ENCODE data around the gene ZNF366. TPM values are rescaled to one million over a fixed set of nuclear protein-coding genes. Genes with fewer than 3 reads are reported as not detected.

The ZNF366 gene
- polyA plus RNA-seq, 2 of the 4 experiments (the other 2 are of a cell fraction), result not detected

DNA sequence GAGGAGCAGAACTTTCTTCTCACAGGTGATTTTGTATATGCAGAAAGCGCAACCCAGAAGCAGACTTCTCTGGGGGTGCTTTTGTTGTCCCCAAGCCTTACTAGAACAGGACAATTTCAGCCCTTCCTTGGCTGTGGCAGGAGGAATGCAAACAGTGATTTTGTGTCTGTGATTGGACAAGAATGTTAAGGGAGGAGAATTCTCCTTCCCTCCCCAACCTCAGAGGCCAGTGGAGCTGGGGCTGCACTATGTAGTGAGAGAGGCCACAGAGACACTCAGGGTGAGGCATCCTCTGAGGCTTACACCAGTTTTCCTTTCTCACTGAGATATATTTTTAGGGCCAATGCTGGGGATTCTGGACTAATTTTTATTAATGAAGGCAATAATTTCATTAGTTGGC is 58.8 kb downstream of the ZNF366 start:
- ATAC-seq (no peak), DNase-seq (ENCODE audit: low read depth in 1 of 2, low spot score in 1 of 2) (no peak), FAIRE-seq (no peak)
- POLR2A ChIA-PET, result no interaction called here
- TF ChIP-seq RCOR1 (IDR thresholded peaks at IDR 0.05; ENCODE audit: low read depth, low read length), result no peak
- TF ChIP-seq, protein P1, sequence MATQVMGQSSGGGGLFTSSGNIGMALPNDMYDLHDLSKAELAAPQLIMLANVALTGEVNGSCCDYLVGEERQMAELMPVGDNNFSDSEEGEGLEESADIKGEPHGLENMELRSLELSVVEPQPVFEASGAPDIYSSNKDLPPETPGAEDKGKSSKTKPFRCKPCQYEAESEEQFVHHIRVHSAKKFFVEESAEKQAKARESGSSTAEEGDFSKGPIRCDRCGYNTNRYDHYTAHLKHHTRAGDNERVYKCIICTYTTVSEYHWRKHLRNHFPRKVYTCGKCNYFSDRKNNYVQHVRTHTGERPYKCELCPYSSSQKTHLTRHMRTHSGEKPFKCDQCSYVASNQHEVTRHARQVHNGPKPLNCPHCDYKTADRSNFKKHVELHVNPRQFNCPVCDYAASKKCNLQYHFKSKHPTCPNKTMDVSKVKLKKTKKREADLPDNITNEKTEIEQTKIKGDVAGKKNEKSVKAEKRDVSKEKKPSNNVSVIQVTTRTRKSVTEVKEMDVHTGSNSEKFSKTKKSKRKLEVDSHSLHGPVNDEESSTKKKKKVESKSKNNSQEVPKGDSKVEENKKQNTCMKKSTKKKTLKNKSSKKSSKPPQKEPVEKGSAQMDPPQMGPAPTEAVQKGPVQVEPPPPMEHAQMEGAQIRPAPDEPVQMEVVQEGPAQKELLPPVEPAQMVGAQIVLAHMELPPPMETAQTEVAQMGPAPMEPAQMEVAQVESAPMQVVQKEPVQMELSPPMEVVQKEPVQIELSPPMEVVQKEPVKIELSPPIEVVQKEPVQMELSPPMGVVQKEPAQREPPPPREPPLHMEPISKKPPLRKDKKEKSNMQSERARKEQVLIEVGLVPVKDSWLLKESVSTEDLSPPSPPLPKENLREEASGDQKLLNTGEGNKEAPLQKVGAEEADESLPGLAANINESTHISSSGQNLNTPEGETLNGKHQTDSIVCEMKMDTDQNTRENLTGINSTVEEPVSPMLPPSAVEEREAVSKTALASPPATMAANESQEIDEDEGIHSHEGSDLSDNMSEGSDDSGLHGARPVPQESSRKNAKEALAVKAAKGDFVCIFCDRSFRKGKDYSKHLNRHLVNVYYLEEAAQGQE (IDR thresholded peaks at IDR 0.05), result no peak
- TF ChIP-seq HEYL (CRISPR knock-in tag; IDR thresholded peaks at IDR 0.05), result no peak
- TF ChIP-seq, protein P2, sequence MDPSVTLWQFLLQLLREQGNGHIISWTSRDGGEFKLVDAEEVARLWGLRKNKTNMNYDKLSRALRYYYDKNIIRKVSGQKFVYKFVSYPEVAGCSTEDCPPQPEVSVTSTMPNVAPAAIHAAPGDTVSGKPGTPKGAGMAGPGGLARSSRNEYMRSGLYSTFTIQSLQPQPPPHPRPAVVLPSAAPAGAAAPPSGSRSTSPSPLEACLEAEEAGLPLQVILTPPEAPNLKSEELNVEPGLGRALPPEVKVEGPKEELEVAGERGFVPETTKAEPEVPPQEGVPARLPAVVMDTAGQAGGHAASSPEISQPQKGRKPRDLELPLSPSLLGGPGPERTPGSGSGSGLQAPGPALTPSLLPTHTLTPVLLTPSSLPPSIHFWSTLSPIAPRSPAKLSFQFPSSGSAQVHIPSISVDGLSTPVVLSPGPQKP (IDR thresholded peaks at IDR 0.05; ENCODE audit: low read depth, low read length), result no peak
- TF ChIP-seq CEBPB (IDR thresholded peaks at IDR 0.05), result no peak
- TF ChIP-seq, protein P3, sequence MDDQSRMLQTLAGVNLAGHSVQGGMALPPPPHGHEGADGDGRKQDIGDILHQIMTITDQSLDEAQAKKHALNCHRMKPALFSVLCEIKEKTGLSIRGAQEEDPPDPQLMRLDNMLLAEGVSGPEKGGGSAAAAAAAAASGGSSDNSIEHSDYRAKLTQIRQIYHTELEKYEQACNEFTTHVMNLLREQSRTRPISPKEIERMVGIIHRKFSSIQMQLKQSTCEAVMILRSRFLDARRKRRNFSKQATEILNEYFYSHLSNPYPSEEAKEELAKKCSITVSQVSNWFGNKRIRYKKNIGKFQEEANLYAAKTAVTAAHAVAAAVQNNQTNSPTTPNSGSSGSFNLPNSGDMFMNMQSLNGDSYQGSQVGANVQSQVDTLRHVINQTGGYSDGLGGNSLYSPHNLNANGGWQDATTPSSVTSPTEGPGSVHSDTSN (IDR thresholded peaks at IDR 0.05), result no peak
- TF ChIP-seq SMC3 (IDR thresholded peaks at IDR 0.05), result no peak
- TF ChIP-seq HDAC2 (IDR thresholded peaks at IDR 0.05), result no peak
- no peak for TF ChIP-seq MYC (IDR thresholded peaks at IDR 0.05; ENCODE audit: borderline replicate concordance, low read length)
- no peak for TF ChIP-seq POLR2A (IDR thresholded peaks at IDR 0.05; ENCODE audit: low read length)
- no peak for TF ChIP-seq NR3C1 (IDR thresholded peaks at IDR 0.05)
- no peak for TF ChIP-seq RARB (CRISPR knock-in tag; IDR thresholded peaks at IDR 0.05)
- TF ChIP-seq MAFK (IDR thresholded peaks at IDR 0.05; ENCODE audit: partially characterized antibody), result no peak
- TF ChIP-seq FOXS1 (CRISPR knock-in tag; IDR thresholded peaks at IDR 0.05), result no peak
- TF ChIP-seq CBX2 (IDR thresholded peaks at IDR 0.05; ENCODE audit: borderline replicate concordance, low read depth), result no peak
- no peak for TF ChIP-seq CHD4 (IDR thresholded peaks at IDR 0.05; ENCODE audit: borderline replicate concordance)
- no peak for TF ChIP-seq MAZ (IDR thresholded peaks at IDR 0.05; ENCODE audit: borderline replicate concordance, low read depth, low read length)
- no peak overlapping the region for H3K4me2 ChIP-seq
- H3K9me3 ChIP-seq, result no peaks in the 10 kb centered on the region
- CTCF ChIA-PET, result interaction anchor here (1.2 kb wide), 1 partner anchor 48 kb away, joined by 4 read pairs; no protein-coding TSS in a partner anchor
- H3K27ac ChIP-seq, result no peak overlapping the region; a peak in 1 of 6 replicates
- no peak overlapping the region for H3K4me3 ChIP-seq
- 0% methylated on average over 1 of the region's 1 CpG for WGBS (ENCODE audit: missing lambda C conversion rate)
- peaks cover 23% of the 10 kb centered on the region for H3K4me1 ChIP-seq

DNA sequence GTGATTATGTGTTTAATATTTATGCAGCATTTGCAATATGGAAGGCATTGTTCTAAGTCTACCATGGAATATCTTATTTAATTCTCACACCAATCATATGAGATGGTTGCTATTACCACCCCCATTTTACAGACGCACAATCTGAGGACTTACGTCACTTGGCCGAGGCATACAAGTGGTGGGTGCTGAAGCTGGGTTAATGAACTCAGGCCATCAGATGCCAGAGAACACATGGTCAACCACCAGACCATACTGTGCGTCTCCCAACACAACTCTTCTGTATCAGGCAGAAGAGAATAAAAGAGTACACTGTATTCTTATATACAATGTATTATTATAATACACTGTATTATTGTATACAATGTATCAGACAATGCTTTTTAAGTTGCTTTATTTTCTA is 59.5 kb downstream of the ZNF366 start:
- FAIRE-seq, result no peak
- H3K4me1 ChIP-seq, result peaks cover 16% of the 10 kb centered on the region
- TF ChIP-seq FOSB (CRISPR knock-in tag; IDR thresholded peaks at IDR 0.05) (no peak), ESRRA (IDR thresholded peaks at IDR 0.05; ENCODE audit: borderline replicate concordance, low read length) (no peak), NFE2L2 (conservative IDR thresholded peaks at IDR 0.05; ENCODE audit: low read length) (no peak), TFCP2L1 (CRISPR knock-in tag; IDR thresholded peaks at IDR 0.05) (no peak), TP53 (CRISPR knock-in tag; IDR thresholded peaks at IDR 0.05) (no peak), ZC3H11A (IDR thresholded peaks at IDR 0.05) (no peak), HDAC2 (IDR thresholded peaks at IDR 0.05) (no peak)
- no peak overlapping the region for H3K27ac ChIP-seq
- no peak for DNase-seq (ENCODE audit: low read depth in 1 of 2, low spot score in 1 of 2)
- H3K4me2 ChIP-seq, result no peak overlapping the region
- no peak for ATAC-seq
- ChIA-PET CTCF (interaction anchor here (1.2 to 1.3 kb wide), 2 partner anchors 19 to 81 kb away, joined by 3 to 6 read pairs; no protein-coding TSS in a partner anchor), POLR2A (no interaction called here)
- 96% methylated on average over 4 of the region's 4 CpGs for WGBS (ENCODE audit: missing lambda C conversion rate)
- H3K9me3 ChIP-seq, result no peaks in the 10 kb centered on the region
- no peak overlapping the region for H3K4me3 ChIP-seq

Data from A549 (cell line).